Measurements from ENCODE around the gene SPAG17.

Gene SPAG17

DNA sequence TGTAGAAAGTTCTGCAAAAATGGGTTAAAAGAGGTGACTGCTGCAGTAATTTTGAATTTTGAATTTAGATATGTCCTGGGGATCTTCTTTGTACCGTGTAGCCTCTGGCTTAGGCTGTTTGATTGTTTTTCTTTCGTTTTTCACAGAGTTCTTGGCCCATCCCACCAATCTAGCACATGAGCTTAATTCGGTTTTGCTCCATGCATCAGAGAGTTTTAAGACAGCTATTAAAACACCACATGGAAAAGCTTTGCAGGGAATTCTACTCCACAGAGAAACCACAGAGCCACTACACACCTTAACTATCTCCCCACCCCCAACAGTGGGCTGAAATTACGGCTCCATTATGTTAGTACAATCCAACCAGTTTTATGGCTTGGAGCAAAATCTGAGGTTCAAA, 25.5 kb downstream of the SPAG17 start:
- DNase-seq = no peak

DNA sequence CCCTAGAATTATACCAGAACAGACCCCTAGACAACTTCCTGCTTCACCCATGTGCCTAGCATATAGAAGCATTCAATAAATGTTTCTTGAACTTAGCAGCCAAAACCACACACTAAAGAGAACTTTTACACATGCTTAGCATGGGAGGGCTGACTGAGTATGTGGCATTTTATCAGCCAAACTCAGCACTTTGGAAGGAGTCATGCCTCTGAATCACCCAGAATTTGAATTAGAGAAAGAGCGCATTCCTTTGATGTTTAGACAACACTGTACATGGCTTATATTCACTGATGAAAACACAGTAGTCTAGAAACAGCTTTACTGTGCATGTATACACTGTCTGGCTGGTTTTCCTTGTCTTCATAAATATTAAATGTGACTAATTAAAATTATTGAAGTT, 26.1 kb downstream of the SPAG17 start:
- no peak for DNase-seq

DNA sequence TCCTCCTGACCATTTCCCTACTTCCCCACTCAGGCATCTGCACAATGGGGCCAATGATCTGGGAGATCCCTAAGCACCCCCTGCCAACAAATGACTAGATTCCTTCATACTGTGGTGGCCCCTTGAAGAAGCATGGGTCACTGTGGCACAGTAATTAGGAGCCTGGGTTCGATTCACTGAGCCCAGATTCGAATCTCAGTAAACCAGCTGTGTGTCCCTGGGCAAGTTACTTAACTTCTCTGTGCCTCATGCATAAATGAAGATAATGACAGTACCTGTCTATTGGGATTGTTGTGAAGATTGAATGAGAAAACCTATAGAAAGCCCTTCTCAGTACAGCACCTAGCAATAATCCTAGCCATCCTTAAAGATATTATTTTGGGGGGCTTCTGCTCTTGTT, 27.5 kb downstream of the SPAG17 start:
- DNase-seq = no peak

DNA sequence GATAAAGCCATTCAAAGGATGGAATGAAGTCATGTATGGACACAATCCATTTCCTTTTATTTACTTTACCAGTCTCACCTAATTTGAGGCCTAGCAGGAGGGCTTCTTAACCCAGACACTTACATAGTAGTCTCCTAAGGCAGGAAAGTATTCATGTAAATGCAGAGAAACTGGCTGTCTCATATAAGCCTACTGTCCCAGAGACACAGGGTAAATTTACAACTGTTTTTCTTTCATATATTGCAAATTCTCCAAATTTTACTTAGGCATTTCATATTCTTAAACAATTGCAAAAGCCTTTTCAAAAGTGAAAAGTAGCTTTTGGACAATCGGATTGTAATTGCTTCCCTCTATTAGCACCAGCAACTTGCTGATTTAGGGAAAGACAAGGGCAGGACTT, 29.9 kb downstream of the SPAG17 start:
- DNase-seq = no peak

DNA sequence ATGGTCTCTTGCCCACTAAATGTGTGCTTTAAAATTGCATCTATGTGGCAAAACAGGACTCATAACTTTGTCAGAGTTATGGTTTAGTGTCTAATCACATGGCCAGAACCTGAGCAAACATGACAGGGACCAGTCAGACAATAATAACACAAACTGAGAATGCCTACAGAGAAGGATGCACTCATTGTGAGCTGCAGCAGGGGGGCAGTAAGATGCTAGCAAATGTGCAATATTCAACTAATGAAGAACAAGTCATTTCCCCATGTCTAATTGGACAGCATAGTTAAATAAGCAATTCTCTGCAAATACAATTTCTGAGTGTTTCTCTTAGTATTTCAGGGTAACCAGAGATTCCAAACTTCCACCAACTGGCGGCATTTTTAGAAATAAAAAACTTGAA, 30.8 kb downstream of the SPAG17 start:
- DNase-seq = no peak

DNA sequence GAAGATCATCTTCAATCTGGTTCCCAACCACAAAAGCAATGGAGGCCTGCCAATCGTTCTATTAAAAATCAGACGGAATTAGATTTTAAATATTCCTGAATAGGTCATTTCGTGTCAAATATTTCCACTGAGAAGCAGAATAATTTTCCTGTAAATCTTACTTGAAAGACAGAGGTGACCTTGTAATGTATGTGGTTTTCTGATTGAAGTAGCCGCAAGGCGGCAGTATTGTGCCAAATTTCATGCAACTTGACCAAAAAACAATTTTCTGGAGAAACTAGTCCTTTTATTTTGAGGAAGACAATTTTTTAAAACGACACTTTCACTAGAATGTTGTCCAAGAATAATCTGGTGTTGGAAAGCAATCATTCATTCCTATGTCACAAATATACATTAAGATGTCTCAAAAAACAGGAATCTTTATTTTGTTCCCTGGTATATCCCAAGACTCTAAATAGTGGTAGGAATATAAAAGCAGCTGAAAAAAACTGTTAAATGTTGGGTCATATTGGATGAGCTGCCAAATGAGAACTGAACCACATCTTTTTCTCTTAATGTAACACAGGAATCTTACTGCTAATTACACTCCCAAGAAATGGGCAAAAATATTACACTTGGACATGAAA, 33.6 kb downstream of the SPAG17 start:
- no peak for DNase-seq

DNA sequence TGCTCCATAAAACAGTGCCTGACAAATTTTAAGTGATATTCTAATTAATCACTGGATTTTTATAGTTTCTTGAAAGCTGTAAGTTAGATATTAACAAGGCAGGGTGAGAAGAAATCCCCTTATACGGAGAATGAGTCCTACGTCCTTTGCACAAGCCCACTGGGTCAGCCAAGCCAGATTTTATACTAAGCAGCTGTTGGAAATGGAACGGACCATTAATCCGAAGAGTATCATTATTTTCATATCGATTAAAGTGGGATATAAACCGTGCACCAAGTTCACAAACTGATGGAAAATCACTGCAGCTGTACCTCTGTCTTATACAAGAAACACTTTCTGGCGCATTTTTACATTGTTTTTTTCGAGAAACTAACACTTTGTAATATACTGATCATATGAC, 35.2 kb downstream of the SPAG17 start:
- no peak for DNase-seq

DNA sequence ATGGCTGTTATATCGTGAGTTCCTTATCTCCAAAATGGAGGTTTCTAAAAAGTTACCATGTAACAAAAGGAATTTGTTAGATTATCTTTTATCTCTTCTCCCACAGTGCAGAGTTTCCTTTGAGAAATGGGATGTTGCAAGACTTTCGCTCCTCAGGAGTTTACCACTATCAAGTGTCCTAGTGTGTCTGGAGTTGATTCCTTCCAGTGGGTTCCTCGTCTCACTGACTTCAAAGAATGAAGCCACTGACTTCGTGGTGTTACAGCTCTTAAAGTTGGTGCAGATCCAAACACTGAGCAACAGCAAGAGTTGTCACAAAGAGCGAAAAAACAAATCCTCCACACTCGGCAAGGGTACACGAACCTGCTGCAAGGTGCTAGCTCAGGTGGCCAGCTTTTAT, 37.0 kb downstream of the SPAG17 start:
- DNase-seq = no peak

DNA sequence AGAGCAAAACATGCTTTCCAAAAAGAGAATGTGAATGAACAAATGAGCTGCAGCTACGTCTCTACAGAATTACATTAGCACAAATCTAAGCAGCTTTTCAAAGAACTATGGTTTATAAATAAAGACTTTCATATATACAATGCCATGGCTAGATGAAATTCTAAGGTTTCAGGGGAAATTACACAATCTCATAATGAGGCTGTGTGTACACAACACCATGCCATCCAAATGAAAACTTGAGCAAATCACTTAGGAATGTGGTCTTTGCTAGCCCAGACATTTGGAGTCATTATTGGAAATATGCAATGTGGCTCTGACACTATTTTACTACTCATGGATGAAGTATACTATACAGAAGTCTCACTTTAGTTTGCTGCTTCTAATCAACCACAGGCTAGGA, 37.5 kb downstream of the SPAG17 start:
- DNase-seq = no peak

DNA sequence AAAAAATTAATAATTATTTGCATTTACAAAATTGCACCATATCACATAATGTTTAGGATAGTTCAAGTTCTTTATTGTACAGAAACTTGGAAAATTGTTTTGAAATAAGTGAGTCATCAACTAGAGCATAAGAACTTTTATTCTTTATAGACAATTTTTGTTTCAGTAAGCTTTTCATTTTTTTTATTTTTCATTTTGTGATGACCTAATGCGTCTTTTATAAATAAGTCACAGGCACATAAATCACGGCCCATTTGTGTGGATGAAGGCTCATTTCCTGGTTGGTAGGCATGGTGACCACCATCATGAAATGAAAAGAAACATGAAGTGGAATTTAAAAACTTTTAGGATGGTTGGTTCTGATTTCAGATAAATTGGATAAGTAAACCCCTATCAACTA, 39.3 kb downstream of the SPAG17 start:
- no peak for DNase-seq

DNA sequence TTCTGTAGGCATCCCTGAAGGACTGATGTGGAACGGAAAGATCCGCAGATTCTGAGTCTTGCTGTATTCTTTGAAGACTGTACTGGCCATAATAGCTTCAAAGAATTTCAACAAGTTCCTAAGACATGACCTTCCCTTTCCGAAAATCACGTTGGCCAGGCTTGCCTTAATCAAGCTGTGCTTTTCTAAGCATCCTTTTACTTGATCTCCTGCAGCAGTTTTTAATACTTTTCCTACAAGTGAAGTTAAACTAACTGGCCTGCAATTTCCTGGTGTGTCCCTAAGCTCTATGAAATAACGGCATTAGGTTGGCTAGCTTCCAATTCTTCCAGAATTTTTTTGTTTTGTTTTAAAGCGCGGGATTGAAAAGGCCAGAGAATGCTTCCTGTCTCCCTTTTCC, 40.3 kb downstream of the SPAG17 start:
- no peak for DNase-seq

DNA sequence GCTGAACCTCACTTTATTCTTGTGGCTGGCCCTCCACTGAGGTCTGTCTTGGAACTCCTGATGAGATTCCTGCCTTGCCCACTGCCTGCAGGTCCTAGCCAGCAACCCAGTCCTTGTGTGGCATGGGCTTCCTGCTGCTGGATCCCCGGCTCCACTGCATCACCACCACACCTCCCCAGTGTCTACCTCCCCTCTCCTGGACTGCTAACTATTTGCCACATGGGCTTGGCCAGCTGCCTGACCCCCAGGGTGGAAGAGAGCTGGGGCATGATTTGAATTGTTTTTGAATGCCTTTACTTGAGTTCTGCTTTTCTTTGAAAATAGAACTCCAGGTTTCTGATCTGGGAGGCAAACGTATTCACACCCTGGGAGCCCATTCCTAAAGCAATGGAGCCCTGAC, 41.2 kb downstream of the SPAG17 start:
- DNase-seq = no peak

DNA sequence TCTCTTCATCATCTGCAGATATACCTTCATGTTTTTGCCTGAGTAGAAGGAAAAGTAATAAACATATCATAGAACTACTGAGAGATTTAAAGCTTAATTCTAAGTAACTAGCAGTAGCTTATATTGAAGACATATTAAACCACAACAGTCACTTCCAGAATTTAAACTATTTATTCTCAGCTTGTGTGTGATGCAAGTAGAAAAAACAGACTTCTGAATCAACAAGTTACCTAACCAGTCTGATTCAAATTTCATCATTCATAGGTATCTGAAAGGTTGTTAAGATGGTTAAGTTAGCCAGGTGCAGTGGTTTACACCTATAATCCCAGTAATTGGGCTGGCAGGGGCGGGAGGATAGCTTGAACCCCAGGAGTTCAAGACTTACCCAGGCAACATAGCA, 41.9 kb downstream of the SPAG17 start:
- no peak for DNase-seq

DNA sequence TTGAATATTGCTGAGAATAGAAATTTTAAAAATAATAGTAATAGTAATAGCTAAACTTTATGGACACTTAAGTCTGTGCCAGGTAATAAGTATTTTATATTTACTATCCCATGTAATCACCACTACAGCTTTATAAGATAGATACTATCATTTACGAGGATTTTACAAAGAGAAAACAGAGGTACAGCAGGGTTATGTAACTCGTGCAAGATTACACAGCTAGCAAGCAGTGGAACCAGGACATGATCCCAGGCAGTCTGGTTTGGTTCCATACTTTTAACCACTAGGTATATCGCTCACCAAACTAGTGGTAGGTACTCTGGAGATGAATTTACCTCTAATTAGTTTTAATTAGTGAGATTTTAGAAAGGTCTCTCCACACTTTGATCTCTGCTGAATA, 42.5 kb downstream of the SPAG17 start:
- no peak for DNase-seq

DNA sequence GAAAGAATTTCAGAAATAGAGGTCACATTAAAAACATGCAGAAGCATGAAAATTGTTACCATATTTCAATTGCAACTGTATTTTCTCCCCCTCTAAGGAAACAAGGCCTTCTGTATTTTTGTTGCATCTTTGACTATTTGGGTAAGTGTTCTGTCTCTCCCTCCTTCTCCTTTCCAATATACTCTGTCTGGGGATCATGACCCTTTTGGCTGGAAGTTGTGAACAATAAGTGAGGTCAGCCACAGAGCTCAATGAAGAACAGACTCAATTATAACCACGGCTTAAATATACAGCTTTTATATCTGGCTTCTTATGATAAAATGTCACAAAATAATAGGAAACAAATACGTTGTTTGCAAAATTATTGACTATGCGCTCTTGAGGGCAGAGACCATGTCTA, 47.1 kb downstream of the SPAG17 start:
- DNase-seq = no peak

DNA sequence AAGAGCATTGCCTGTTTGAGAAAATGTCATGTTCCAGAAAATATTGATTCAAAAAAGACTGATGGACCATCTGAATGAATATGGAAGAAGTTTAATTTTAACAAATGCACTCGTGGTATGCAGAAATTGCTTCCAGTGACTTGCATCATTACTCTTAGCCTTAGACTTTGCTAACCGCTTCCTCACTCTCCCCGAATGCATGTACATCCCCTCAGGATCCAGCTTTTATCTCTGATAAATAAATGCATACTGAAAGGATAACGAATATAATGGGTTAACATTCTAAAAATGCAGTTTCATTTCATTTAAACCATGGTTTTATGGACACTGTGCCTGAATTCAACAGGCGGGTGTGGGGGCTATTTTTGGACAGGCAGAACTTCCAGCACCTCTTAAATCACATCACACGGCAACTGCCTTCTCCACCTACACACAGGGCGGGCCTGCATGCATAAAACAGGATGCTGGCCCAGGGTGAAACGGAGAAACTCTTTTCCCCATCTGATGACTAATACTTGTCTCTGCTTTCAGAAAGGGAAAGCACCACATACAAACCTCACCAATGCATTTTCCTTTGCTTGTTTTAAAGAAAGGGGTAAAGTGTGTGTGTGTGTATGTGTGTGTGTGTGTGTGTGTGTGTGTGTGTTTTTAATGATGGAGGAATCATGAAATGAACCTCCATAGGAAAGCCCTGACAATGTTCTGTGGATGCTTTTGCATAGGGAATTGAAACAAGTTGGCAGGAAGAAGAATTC, 48.7 kb downstream of the SPAG17 start:
- no peak for DNase-seq

DNA sequence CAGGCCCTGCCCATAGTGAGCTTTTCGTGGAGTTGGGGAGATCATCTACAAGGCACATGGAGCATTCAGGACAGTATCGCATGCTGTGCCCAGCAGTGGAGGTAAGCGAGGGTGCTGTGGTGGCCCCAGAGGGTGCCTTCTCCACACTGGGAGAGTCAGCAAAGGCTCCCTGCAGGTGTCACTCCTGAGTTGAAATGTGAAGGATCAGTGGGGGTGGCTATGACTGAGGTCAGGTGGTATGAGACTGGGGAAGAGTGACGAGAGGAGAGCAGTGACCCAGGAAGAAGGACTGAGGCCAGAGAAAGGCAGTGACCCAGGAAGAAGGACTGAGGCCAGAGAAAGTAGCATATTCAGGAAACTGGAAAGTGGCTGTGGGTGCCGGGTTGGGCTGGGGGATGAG, 53.0 kb downstream of the SPAG17 start:
- no peak for DNase-seq

DNA sequence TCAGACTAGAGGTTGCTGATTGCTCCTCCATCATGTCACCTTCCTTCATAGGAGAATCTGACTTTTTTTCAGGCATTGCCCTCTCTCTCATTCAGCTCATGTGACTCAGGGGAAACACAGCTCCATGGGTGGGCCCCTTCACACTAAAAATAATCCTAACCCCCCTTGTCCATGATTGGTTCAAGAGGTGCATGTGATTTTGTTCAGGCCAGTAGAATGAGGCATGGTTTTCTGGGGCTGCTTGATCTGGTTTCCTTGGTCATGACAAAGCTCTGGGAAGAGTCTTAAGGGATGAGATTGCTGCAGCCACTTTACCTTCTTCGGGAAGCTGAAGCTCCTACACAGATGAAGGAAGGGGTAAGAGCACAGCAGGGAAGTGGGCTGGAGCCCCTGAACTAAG, 56.3 kb downstream of the SPAG17 start:
- no peak for DNase-seq

DNA sequence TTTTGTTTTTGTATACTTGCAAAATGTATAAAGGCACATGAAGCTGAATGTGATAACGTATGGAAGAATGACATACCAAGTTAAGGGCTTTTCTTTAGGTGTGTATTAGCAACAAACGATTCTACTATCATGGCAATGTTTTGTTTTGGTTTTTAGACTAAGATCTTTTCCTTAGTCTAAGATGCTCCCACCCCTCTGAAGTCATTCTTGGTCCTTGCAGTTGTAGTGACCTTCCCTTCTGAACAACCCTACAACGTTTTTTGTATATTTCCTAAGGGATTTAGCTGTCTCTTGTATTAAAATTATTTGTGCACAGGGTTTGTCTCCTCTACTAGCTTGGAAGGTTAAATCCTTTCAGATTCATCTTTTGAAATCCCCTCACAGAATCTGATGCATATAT, 61.0 kb downstream of the SPAG17 start:
- no peak for DNase-seq

DNA sequence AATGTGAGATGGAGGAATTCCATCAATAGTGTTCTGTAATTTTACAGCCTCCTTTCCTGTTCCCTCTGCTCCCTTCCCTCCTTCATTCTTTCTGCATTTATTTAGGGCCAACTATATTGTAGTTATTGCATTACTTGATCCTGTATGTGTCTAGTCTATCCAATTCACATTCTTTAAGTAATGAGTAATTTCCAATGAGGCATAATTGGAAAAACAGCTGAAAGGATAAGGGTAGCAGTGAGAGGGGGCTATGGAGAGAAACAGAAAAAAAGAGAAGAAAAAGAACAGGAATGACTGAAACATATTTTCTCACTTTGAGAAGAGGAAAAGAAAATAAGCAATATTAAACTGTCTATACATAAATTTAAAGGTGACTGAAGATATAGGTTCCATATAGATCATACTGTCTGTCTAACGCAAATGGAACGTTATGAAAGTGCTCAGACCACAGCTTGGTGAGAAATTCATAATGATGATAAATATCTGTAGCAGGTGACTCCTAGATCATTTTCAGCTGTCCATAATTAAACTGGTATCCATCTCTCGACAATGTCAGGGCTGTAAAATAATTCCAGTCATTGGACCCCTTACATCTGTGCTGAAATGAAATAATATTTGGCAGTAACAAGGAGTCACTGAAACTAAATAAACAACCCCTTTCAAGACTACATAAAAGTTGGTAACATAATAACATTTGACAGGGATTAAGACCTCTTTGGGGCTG, 61.8 kb downstream of the SPAG17 start:
- DNase-seq = no peak

DNA sequence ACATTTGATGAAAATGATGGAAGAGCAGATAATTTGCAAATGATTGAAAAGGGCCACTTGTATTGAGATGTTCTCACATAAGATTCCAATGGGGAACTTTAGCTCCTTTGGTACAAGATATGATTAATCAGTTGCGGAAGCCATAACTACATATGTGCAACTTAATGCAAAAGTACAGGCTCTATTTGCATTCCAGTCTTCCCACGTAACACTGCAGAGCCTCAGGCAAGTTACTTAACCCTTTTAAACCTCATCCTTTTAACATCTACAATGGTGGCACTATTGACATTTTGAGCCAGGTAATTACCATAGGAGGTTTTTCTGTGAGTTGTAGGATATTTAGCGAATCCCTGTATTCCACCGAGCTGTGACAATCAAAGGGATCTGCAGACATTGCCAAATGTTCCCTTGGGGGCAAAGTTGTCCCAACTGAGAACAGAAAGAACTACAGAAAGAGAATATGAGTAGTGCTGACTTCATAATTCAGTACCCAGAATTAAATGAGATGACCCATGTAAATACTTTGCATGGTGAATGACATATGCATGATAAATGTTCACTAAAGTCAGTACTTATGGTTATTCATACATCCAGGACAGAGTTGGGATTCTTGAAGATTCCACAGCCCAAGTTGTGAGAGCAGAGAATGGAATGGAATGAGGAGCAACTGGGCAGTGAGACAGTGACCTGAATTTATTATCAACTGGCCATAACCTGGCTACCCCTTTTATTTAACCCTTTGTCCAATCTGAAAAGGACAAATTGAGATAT, 62.6 kb downstream of the SPAG17 start:
- DNase-seq = no peak

DNA sequence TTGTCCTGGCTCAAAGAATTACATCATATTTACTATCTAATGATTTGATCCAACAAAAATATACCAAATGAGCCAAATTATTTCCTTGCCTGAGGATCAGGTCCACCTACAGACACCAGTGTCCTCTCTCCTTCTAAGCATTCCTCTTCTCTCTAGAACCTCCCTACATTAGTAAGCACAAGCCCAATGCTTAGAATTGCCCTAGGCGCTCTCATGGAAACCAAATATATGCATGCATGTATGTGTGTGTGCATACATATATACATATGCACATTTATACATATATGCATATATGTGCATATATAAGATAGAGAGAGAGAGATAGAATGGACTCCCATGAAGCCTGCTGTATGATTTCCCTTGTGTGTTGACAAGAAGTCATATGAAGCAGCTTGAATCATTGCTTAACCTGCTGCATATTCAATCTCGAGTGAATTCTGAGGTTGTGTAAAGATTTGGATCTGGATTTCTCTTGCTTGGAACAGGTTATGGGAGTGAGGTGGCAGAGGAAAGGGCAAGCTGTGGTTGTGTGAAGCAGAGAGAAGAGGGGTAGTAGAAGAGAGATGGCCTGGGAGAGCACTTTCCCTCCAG, 66.1 kb downstream of the SPAG17 start:
- no peak for DNase-seq

DNA sequence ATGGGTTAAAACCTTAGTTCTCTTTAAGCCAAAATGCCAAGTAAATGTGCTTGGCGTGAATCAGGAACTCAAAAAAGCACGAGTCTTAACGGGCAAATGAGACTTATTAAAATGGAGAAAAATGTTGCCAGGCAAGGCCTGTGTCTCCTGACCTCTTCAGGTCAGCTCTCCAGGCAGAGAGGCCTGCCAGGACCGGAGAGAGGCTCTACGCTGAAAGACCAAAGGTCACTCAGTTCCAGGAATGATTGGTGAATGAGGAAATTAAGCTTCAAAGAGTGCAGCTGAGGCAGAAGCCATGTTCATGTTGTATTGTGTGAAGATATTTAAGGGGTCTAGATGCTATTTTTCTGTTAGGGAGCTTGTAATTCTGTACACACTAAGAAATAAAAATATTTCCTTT, 66.6 kb downstream of the SPAG17 start:
- no peak for DNase-seq
